Fibroblast of skin of scalp (primary cell): ENCODE measurements around the gene CA7.
"Not testable (repeated sequence)": the region's sequence is repeated elsewhere in the genome, so short reads cannot be mapped to it uniquely, and the experiment has no call there.

Experiments used
- DNase-seq: peaks from one replicate; pipeline ENCODE4 v3.0.0-alpha.2; 2013

CA7 gene

GRCh38 chr16:66846831-66847230 lies 2.6 kb downstream of the CA7 start:
- DNase-seq: no peak

GRCh38 chr16:66847533-66848067 lies 3.4 kb downstream of the CA7 start:
- DNase-seq: no peak

- DNase-seq: no peak
These were observed 4.0 kb downstream of the CA7 start for GRCh38 chr16:66848172-66848571.

GRCh38 chr16:66849021-66849420 lies 4.8 kb downstream of the CA7 start:
- no peak for DNase-seq

- DNase-seq: no peak
These were observed 5.3 kb downstream of the CA7 start for GRCh38 chr16:66849549-66849948.

GRCh38 chr16:66850115-66850815 lies 6.1 kb downstream of the CA7 start:
- no peak for DNase-seq

GRCh38 chr16:66851166-66851964 lies 7.2 kb downstream of the CA7 start:
- DNase-seq: no peak

GRCh38 chr16:66853261-66854139 lies 9.3 kb downstream of the CA7 start:
- DNase-seq: no peak

- no peak for DNase-seq
These were observed 12.0 kb downstream of the CA7 start for GRCh38 chr16:66856184-66856730.

- DNase-seq: no peak
These were observed 12.6 kb downstream of the CA7 start for GRCh38 chr16:66856801-66857200.

- DNase-seq: no peak
These were observed 13.2 kb downstream of the CA7 start for GRCh38 chr16:66857437-66857836.

- DNase-seq: peak; percentile 26
These were observed 14.7 kb downstream of the CA7 start for GRCh38 chr16:66858740-66859396.

- no peak for DNase-seq
These were observed 15.3 kb downstream of the CA7 start for GRCh38 chr16:66859397-66860068.

GRCh38 chr16:66862023-66862520 lies 17.9 kb downstream of the CA7 start:
- DNase-seq: no peak

GRCh38 chr16:66863707-66864106 lies 19.5 kb downstream of the CA7 start:
- no peak for DNase-seq

GRCh38 chr16:66869424-66869823 lies 25.2 kb downstream of the CA7 start:
- no peak for DNase-seq

- DNase-seq: not testable (repeated sequence)
These were observed 27.1 kb downstream of the CA7 start for GRCh38 chr16:66871363-66871762.

- DNase-seq: no peak
These were observed 27.6 kb downstream of the CA7 start for GRCh38 chr16:66871840-66872239.

- DNase-seq: no peak
These were observed 28.3 kb downstream of the CA7 start for GRCh38 chr16:66872559-66872942.

- peak; percentile 99 for DNase-seq
These were observed 28.9 kb downstream of the CA7 start for GRCh38 chr16:66872943-66873684.

- no peak for DNase-seq
These were observed 29.5 kb downstream of the CA7 start for GRCh38 chr16:66873685-66874055.
